GM23338 (cell line): Measurements from ENCODE around the gene RHCG. TPM values are rescaled to one million over a fixed set of nuclear protein-coding genes. Genes with fewer than 3 reads are reported as not detected.

Experiments used
- ATAC-seq: fragments of 200-7000 bp; cut with Tn5 transposase; 3 replicates; pipeline ENCODE4 v1.9.1; 2020
- DNase-seq: peaks from one replicate; pipeline ENCODE4 v3.0.0-alpha.2; 2015; ENCODE audit warnings: low spot score
- H2AFZ ChIP-seq: fragments of 200-600 bp; sonication (generic); 2 replicates; pipeline ENCODE4 v1.8.0; 2016; ENCODE audit warnings: antibody characterized with exemption, mild to moderate bottlenecking, moderate library complexity
- H3F3A ChIP-seq: fragments of 200-600 bp; sonication (generic); replicated peaks from 2 replicates; pipeline ENCODE4 v1.8.0; 2017; ENCODE audit warnings: antibody characterized with exemption, mixed run types, low read depth
- H3K27ac ChIP-seq: fragments of 200-600 bp; sonication (generic); 2 replicates; pipeline ENCODE4 v1.6.1; 2016; ENCODE audit warnings: low read depth
- H3K27me3 ChIP-seq: fragments of 200-600 bp; sonication (generic); 2 replicates; pipeline ENCODE4 v1.8.0; 2016; ENCODE audit warnings: mild to moderate bottlenecking, mixed run types, moderate library complexity; ENCODE audit not compliant: insufficient read depth
- H3K36me3 ChIP-seq: fragments of 200-600 bp; sonication (generic); 2 replicates; pipeline ENCODE4 v1.8.0; 2016; ENCODE audit warnings: mild to moderate bottlenecking; ENCODE audit not compliant: insufficient read depth
- H3K4me1 ChIP-seq: fragments of 200-600 bp; sonication (generic); 2 replicates; pipeline ENCODE4 v1.8.0; 2016; ENCODE audit warnings: mild to moderate bottlenecking, moderate library complexity; ENCODE audit not compliant: insufficient read depth
- H3K4me2 ChIP-seq: fragments of 200-600 bp; sonication (generic); 2 replicates; pipeline ENCODE4 v1.7.1; 2017; ENCODE audit warnings: mixed run types
- H3K4me3 ChIP-seq: fragments of 200-600 bp; sonication (generic); 2 replicates; pipeline ENCODE4 v1.6.1; 2016; ENCODE audit warnings: mixed run types
- H3K79me2 ChIP-seq: fragments of 200-600 bp; sonication (generic); replicated peaks from 2 replicates; pipeline ENCODE4 v1.8.0; 2017; ENCODE audit warnings: mild to moderate bottlenecking; ENCODE audit not compliant: insufficient read depth
- H3K9me2 ChIP-seq: fragments of 200-600 bp; sonication (generic); 2 replicates; pipeline ENCODE4 v1.8.0; 2017; ENCODE audit not compliant: insufficient read depth
- H4K20me1 ChIP-seq: fragments of 200-600 bp; sonication (generic); replicated peaks from 2 replicates; pipeline ENCODE4 v1.8.0; 2017; ENCODE audit warnings: mild to moderate bottlenecking; ENCODE audit not compliant: insufficient read depth
- H3K27ac Mint-ChIP-seq: 2 replicates; pipeline ENCODE4 v1.8.0; 2020; ENCODE audit warnings: inconsistent platforms, mild to moderate bottlenecking, moderate library complexity, mixed read lengths
- H3K27me3 Mint-ChIP-seq: 3 replicates; pipeline ENCODE4 v1.8.0; 2022; ENCODE audit warnings: low read depth, mild to moderate bottlenecking, moderate library complexity, mixed read lengths, inconsistent platforms; ENCODE audit not compliant: insufficient read depth, poor library complexity
- H3K36me3 Mint-ChIP-seq: 3 replicates; pipeline ENCODE4 v1.8.0; 2021; ENCODE audit warnings: low read depth, mild to moderate bottlenecking, inconsistent platforms, moderate library complexity, mixed read lengths
- H3K4me1 Mint-ChIP-seq: 3 replicates; pipeline ENCODE4 v1.8.0; 2020; ENCODE audit warnings: mild to moderate bottlenecking, inconsistent platforms, mixed read lengths
- H3K4me3 Mint-ChIP-seq: 3 replicates; pipeline ENCODE4 v1.8.0; 2021; ENCODE audit warnings: moderate library complexity, mild to moderate bottlenecking, inconsistent platforms, mixed read lengths
- H3K9me3 Mint-ChIP-seq: 3 replicates; pipeline ENCODE4 v1.8.0; 2020; ENCODE audit warnings: moderate library complexity, mild to moderate bottlenecking, inconsistent platforms, mixed read lengths
- CREB1 ChIP-seq: fragments of 250-450 bp; sonication (Bioruptor Pico); IDR thresholded peaks from 2 replicates; pipeline ENCODE4 v1.5.0; 2020; ENCODE audit warnings: low read depth, mild to moderate bottlenecking, moderate library complexity
- CTCF ChIP-seq, 2 experiments: fragments of 200-600 bp in 1 of 2; sonication (generic) in 1 of 2; conservative IDR thresholded peaks; 2 replicates each; pipeline versions ENCODE4 v1.5.1 to v1.6.1; 2016 to 2017; ENCODE audit warnings: antibody characterized with exemption in 2 of 2, low read depth in 2 of 2, mild to moderate bottlenecking in 2 of 2, moderate library complexity in 1 of 2
- EZH2 ChIP-seq: fragments of 200-600 bp; sonication (generic); IDR thresholded peaks from one replicate; pipeline ENCODE4 v1.8.0; 2017; ENCODE audit warnings: antibody characterized with exemption, mild to moderate bottlenecking, low read depth; ENCODE audit not compliant: unreplicated experiment
- EZH2phosphoT487 ChIP-seq: fragments of 200-600 bp; sonication (generic); IDR thresholded peaks from one replicate; pipeline ENCODE4 v1.8.1; 2018; ENCODE audit warnings: antibody characterized with exemption; ENCODE audit not compliant: unreplicated experiment
- JUNB ChIP-seq: IDR thresholded peaks from one replicate; pipeline ENCODE4 v1.6.1; 2016; ENCODE audit warnings: antibody characterized with exemption; ENCODE audit not compliant: unreplicated experiment
- NANOG ChIP-seq: IDR thresholded peaks from 2 replicates; pipeline ENCODE4 v1.6.1; 2016; ENCODE audit warnings: antibody characterized with exemption, borderline replicate concordance
- POLR2AphosphoS5 ChIP-seq: IDR thresholded peaks from 2 replicates; pipeline ENCODE4 v1.6.1; 2016; ENCODE audit warnings: antibody characterized with exemption, low read depth
- STAT1 ChIP-seq: IDR thresholded peaks from one replicate; pipeline ENCODE4 v1.6.1; 2016; ENCODE audit warnings: antibody characterized with exemption; ENCODE audit not compliant: unreplicated experiment
- ZNF114 ChIP-seq: fragments of 250-450 bp; sonication (Bioruptor Pico); IDR thresholded peaks from 2 replicates; pipeline ENCODE4 v1.5.0; 2020; ENCODE audit warnings: mild to moderate bottlenecking, moderate library complexity
- ZNF331 ChIP-seq: fragments of 250-450 bp; sonication (Bioruptor Pico); IDR thresholded peaks from 2 replicates; pipeline ENCODE4 v1.5.0; 2020; ENCODE audit warnings: low read depth, mild to moderate bottlenecking, moderate library complexity
- polyA plus RNA-seq: library from polyadenylated mRNA; unstranded; fragments of >200 nt; fragmentation: Nextera tagmentation; extraction: Ambion mirVana; gene quantifications from 2 replicates; pipeline ENCODE4 v1.2.1, GENCODE V29; 2016
- total RNA-seq: library from RNA; depleted of rRNA; stranded (reverse); fragments of >200 nt; shearing (Covaris generic); gene quantifications from 2 replicates; pipeline ENCODE4 v1.2.3, GENCODE V29; 2014
- TF ChIP-seq, protein P1 (sequence below): fragments of 250-450 bp; sonication (Bioruptor Pico); IDR thresholded peaks from 2 replicates; pipeline ENCODE4 v1.5.0; 2020; ENCODE audit warnings: mild to moderate bottlenecking, moderate library complexity
- TF ChIP-seq, protein P2 (sequence below): IDR thresholded peaks from 2 replicates; pipeline ENCODE4 v1.6.1; 2016; ENCODE audit warnings: antibody characterized with exemption
- TF ChIP-seq, protein P3 (sequence below): IDR thresholded peaks from one replicate; pipeline ENCODE4 v1.6.1; 2018; ENCODE audit warnings: antibody characterized with exemption; ENCODE audit not compliant: unreplicated experiment

The RHCG gene
- total and polyA plus RNA-seq, 2 experiments from 2014 or later, result 0.21 to 0.63 TPM

GRCh38 chr15:89514596-89515406, 18.4 kb upstream of the RHCG start:
- no peak for TF ChIP-seq ZNF114
- no peak for TF ChIP-seq CREB1 (CRISPR knock-in tag)
- no peak for TF ChIP-seq NANOG
- TF ChIP-seq POLR2AphosphoS5, result no peak
- no peak for TF ChIP-seq EZH2phosphoT487
- TF ChIP-seq, protein P1, sequence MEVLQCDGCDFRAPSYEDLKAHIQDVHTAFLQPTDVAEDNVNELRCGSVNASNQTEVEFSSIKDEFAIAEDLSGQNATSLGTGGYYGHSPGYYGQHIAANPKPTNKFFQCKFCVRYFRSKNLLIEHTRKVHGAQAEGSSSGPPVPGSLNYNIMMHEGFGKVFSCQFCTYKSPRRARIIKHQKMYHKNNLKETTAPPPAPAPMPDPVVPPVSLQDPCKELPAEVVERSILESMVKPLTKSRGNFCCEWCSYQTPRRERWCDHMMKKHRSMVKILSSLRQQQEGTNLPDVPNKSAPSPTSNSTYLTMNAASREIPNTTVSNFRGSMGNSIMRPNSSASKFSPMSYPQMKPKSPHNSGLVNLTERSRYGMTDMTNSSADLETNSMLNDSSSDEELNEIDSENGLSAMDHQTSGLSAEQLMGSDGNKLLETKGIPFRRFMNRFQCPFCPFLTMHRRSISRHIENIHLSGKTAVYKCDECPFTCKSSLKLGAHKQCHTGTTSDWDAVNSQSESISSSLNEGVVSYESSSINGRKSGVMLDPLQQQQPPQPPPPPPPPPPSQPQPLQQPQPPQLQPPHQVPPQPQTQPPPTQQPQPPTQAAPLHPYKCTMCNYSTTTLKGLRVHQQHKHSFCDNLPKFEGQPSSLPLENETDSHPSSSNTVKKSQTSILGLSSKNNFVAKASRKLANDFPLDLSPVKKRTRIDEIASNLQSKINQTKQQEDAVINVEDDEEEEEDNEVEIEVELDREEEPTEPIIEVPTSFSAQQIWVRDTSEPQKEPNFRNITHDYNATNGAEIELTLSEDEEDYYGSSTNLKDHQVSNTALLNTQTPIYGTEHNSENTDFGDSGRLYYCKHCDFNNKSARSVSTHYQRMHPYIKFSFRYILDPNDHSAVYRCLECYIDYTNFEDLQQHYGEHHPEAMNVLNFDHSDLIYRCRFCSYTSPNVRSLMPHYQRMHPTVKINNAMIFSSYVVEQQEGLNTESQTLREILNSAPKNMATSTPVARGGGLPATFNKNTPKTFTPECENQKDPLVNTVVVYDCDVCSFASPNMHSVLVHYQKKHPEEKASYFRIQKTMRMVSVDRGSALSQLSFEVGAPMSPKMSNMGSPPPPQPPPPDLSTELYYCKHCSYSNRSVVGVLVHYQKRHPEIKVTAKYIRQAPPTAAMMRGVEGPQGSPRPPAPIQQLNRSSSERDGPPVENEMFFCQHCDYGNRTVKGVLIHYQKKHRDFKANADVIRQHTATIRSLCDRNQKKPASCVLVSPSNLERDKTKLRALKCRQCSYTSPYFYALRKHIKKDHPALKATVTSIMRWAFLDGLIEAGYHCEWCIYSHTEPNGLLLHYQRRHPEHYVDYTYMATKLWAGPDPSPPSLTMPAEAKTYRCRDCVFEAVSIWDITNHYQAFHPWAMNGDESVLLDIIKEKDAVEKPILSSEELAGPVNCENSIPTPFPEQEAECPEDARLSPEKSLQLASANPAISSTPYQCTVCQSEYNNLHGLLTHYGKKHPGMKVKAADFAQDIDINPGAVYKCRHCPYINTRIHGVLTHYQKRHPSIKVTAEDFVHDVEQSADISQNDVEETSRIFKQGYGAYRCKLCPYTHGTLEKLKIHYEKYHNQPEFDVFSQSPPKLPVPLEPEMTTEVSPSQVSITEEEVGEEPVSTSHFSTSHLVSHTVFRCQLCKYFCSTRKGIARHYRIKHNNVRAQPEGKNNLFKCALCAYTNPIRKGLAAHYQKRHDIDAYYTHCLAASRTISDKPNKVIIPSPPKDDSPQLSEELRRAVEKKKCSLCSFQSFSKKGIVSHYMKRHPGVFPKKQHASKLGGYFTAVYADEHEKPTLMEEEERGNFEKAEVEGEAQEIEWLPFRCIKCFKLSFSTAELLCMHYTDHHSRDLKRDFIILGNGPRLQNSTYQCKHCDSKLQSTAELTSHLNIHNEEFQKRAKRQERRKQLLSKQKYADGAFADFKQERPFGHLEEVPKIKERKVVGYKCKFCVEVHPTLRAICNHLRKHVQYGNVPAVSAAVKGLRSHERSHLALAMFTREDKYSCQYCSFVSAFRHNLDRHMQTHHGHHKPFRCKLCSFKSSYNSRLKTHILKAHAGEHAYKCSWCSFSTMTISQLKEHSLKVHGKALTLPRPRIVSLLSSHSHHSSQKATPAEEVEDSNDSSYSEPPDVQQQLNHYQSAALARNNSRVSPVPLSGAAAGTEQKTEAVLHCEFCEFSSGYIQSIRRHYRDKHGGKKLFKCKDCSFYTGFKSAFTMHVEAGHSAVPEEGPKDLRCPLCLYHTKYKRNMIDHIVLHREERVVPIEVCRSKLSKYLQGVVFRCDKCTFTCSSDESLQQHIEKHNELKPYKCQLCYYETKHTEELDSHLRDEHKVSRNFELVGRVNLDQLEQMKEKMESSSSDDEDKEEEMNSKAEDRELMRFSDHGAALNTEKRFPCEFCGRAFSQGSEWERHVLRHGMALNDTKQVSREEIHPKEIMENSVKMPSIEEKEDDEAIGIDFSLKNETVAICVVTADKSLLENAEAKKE, result no peak
- no peak for TF ChIP-seq STAT1
- TF ChIP-seq JUNB, result no peak
- TF ChIP-seq ZNF331 (CRISPR knock-in tag), result no peak
- TF ChIP-seq, protein P2, sequence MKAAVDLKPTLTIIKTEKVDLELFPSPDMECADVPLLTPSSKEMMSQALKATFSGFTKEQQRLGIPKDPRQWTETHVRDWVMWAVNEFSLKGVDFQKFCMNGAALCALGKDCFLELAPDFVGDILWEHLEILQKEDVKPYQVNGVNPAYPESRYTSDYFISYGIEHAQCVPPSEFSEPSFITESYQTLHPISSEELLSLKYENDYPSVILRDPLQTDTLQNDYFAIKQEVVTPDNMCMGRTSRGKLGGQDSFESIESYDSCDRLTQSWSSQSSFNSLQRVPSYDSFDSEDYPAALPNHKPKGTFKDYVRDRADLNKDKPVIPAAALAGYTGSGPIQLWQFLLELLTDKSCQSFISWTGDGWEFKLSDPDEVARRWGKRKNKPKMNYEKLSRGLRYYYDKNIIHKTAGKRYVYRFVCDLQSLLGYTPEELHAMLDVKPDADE, result no peak
- no peak for TF ChIP-seq EZH2
- no peak for TF ChIP-seq CTCF (conservative IDR thresholded peaks at IDR 0.05; ENCODE audit: low read depth in 2 of 2)
- TF ChIP-seq, protein P3, sequence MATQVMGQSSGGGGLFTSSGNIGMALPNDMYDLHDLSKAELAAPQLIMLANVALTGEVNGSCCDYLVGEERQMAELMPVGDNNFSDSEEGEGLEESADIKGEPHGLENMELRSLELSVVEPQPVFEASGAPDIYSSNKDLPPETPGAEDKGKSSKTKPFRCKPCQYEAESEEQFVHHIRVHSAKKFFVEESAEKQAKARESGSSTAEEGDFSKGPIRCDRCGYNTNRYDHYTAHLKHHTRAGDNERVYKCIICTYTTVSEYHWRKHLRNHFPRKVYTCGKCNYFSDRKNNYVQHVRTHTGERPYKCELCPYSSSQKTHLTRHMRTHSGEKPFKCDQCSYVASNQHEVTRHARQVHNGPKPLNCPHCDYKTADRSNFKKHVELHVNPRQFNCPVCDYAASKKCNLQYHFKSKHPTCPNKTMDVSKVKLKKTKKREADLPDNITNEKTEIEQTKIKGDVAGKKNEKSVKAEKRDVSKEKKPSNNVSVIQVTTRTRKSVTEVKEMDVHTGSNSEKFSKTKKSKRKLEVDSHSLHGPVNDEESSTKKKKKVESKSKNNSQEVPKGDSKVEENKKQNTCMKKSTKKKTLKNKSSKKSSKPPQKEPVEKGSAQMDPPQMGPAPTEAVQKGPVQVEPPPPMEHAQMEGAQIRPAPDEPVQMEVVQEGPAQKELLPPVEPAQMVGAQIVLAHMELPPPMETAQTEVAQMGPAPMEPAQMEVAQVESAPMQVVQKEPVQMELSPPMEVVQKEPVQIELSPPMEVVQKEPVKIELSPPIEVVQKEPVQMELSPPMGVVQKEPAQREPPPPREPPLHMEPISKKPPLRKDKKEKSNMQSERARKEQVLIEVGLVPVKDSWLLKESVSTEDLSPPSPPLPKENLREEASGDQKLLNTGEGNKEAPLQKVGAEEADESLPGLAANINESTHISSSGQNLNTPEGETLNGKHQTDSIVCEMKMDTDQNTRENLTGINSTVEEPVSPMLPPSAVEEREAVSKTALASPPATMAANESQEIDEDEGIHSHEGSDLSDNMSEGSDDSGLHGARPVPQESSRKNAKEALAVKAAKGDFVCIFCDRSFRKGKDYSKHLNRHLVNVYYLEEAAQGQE, result no peak
- no peak overlapping the region for H3K4me2 ChIP-seq
- no peaks in the 10 kb centered on the region for H3K36me3 ChIP-seq

More at GRCh38 chr15:89514596-89515406, 18.4 kb upstream of the RHCG start:
- H2AFZ ChIP-seq, result peak overlapping the region; percentile 52; the same call in 1 of the 2 replicates
- ATAC-seq (no peak), DNase-seq (no peak)
- no peaks in the 10 kb centered on the region for H3K79me2 ChIP-seq
- Mint-ChIP-seq H3K9me3 (no peaks in the 10 kb centered on the region), H3K4me3 (no peak overlapping the region), H3K36me3 (no peaks in the 10 kb centered on the region), H3K4me1 (no peaks in the 10 kb centered on the region), H3K27me3 (peaks cover 2% of the 10 kb centered on the region), H3K27ac (no peak overlapping the region)
- no peak overlapping the region for H3K27ac ChIP-seq
- 0 out of 2 replicates have a peak, but pooled peaks cover 5% of the 10 kb centered on the region for H3K9me2 ChIP-seq
- no peak overlapping the region for H3K4me3 ChIP-seq
- no peaks in the 10 kb centered on the region for H3K27me3 ChIP-seq
- H3K4me1 ChIP-seq, result no peaks in the 10 kb centered on the region
- H3F3A ChIP-seq, result no peaks in the 10 kb centered on the region
- H4K20me1 ChIP-seq, result no peaks in the 10 kb centered on the region
